ENCODE results near the gene PXK.

Gene PXK

DNA sequence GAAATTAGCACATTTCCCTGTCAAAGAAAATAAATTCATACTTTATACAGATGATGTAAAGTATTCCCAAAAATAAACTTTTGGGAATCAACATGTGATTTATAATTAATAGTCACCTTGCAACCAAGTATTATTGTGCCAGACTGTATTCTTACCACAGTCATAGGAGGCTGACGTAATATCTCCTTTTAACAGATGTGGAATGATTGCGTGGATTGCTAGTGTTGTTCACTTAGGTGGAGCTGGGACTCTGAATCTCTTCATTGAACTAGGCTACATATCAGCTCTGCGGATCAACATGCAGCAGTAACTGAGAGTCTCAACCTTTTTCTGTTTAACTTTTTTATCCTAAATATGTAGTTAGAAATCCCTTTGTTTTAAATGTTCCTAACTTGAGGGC lies 37.2 kb downstream of the PXK start:
- TF ChIP-seq POLR2A (IDR thresholded peaks at IDR 0.05; ENCODE audit: low read length) (no peak), GATA1 (IDR thresholded peaks at IDR 0.05; ENCODE audit: low read depth, low read length) (no peak)
- DNase-seq: no peak

DNA sequence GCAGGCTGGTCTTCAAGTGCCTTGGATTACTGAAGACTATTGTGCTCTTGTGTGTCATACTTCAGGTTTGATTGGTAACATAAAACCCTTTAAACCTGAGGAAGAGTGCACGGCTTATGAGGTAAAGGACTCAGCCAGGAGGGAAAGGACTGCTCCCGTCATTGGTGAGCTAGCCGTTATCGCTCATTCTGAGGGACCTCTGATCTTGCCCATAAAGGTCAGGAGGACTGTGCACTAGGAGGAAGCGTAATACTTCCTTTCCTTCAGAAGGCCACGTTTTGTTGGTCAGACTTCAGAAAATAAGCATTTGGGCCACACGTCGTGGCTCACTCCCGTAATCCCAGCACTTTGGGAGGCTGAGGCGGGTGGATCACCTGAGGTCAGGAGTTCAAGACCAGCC lies 37.7 kb downstream of the PXK start:
- DNase-seq: no peak
- no peak for TF ChIP-seq POLR2A (IDR thresholded peaks at IDR 0.05; ENCODE audit: low read length)

DNA sequence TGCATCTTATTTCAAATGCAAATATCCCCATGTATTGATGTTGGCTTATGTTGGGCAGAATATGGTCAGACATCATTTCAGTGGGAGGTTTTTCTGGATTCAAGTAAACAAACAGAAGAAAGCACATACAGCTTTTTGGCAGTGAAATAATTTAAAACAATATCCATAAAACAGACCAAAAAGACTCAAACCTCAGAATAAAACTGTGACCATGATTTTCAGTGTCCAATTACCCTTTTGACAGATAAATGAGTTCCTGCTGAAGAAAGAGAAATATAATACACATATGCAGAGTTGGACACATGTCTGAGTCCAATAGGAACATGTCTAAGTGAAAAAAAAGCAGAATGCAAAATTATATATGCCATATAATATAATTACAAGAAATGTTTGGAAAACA lies 39.1 kb downstream of the PXK start:
- TF ChIP-seq GATA1 (IDR thresholded peaks at IDR 0.05; ENCODE audit: low read depth, low read length) (no peak), POLR2A (IDR thresholded peaks at IDR 0.05; ENCODE audit: low read length) (no peak)
- no peak for DNase-seq

DNA sequence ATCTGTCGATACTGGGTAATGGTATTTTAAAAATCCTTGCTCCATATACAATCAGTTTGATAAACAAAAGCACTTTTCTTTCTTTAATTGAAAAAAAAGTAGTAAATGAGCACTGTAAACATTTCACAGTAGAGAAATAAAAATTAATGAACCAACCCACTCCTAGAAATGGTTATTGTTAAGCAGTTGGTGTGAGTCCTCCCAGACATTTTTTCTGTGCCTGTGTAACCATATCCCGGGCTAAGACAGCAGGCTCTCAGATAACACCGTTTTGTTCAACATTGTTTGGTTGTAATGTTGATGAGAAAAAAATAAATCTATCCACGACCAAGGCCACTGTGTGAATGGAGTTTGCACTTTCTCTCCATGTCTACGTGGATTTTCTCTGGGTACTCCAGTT lies 42.6 kb downstream of the PXK start:
- DNase-seq: no peak
- TF ChIP-seq GATA1 (IDR thresholded peaks at IDR 0.05; ENCODE audit: low read depth, low read length): no peak
- TF ChIP-seq POLR2A (IDR thresholded peaks at IDR 0.05; ENCODE audit: low read length): no peak

GRCh38 chr3:58377168-58377567 lies 44.5 kb downstream of the PXK start:
- no peak for DNase-seq
- TF ChIP-seq POLR2A (IDR thresholded peaks at IDR 0.05; ENCODE audit: low read length) (no peak), GATA1 (IDR thresholded peaks at IDR 0.05; ENCODE audit: low read depth, low read length) (no peak)

- TF ChIP-seq POLR2A (IDR thresholded peaks at IDR 0.05; ENCODE audit: low read length) (no peak), GATA1 (IDR thresholded peaks at IDR 0.05; ENCODE audit: low read depth, low read length) (no peak)
Measured at GRCh38 chr3:58377750-58378149, 45.1 kb downstream of the PXK start.

GRCh38 chr3:58379351-58380073 lies 46.8 kb downstream of the PXK start:
- DNase-seq: no peak

More at GRCh38 chr3:58377750-58378149, 45.1 kb downstream of the PXK start:
- no peak for DNase-seq

GRCh38 chr3:58383476-58383875 lies 50.8 kb downstream of the PXK start:
- no peak for DNase-seq
- TF ChIP-seq POLR2A (IDR thresholded peaks at IDR 0.05; ENCODE audit: low read length) (no peak), GATA1 (IDR thresholded peaks at IDR 0.05; ENCODE audit: low read depth, low read length) (no peak)

More at GRCh38 chr3:58379351-58380073, 46.8 kb downstream of the PXK start:
- TF ChIP-seq GATA1 (IDR thresholded peaks at IDR 0.05; ENCODE audit: low read depth, low read length) (no peak), POLR2A (IDR thresholded peaks at IDR 0.05; ENCODE audit: low read length) (no peak)

DNA sequence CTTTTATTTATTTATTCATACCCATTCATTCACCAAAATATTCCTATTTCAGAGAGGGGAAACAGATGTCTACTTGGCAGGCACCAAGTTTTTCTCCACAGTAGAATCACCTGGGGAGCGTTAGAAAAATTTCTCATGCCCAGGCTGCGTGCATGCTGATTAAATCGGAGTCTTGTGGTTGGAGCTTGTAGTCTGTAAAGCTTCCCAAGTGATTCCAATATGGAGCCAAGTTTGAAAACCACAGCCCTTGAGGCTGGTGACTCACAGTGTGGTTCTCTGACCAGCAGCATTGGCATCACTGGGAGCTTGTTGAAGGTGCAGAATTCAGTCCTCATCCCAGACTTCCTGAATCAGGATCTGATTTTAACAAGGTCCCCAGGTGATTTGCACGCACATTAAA lies 51.2 kb downstream of the PXK start:
- DNase-seq: no peak
- no peak for TF ChIP-seq POLR2A (IDR thresholded peaks at IDR 0.05; ENCODE audit: low read length)
- TF ChIP-seq GATA1 (IDR thresholded peaks at IDR 0.05; ENCODE audit: low read depth, low read length): no peak

DNA sequence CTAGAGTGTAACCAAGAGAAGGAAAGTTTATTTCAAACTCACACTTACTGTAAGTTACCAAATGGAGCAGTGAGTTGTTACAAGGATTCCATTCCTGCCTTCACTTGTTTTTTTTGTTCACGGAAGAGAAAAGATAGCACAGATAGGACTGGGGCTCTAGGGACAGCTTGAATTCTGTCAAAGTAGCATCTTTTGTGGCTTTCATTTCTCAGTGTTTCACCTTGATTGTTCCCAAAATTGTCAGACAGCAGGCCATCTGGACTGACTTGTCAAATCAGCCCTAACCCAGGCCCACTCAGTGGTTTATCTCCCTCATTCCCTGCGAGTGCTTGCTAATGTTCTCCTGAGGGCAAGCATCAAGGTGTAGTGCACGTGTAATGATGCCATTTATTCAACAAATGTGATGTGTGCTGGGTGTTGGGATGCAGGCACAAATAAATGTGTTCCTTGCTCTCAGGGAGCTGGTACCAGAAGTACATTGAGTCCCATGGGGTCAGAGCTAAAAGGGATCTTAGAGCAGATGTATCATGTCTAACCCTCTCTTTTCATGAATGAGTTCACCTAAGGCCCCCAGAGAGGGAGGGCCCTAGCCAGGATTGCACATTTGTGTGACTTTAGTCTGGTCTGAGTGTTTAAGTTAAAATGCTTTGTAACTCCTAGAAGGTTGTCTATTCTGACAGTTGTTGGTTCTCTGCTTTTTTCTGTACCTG lies 51.8 kb downstream of the PXK start:
- TF ChIP-seq POLR2A (IDR thresholded peaks at IDR 0.05; ENCODE audit: low read length): no peak
- no peak for TF ChIP-seq GATA1 (IDR thresholded peaks at IDR 0.05; ENCODE audit: low read depth, low read length)

GRCh38 chr3:58386626-58387365 lies 54.1 kb downstream of the PXK start:
- TF ChIP-seq POLR2A (IDR thresholded peaks at IDR 0.05; ENCODE audit: low read length) (no peak), GATA1 (IDR thresholded peaks at IDR 0.05; ENCODE audit: low read depth, low read length) (no peak)
- DNase-seq: no peak

More for the DNA sequence above, 51.8 kb downstream of the PXK start:
- DNase-seq: no peak

DNA sequence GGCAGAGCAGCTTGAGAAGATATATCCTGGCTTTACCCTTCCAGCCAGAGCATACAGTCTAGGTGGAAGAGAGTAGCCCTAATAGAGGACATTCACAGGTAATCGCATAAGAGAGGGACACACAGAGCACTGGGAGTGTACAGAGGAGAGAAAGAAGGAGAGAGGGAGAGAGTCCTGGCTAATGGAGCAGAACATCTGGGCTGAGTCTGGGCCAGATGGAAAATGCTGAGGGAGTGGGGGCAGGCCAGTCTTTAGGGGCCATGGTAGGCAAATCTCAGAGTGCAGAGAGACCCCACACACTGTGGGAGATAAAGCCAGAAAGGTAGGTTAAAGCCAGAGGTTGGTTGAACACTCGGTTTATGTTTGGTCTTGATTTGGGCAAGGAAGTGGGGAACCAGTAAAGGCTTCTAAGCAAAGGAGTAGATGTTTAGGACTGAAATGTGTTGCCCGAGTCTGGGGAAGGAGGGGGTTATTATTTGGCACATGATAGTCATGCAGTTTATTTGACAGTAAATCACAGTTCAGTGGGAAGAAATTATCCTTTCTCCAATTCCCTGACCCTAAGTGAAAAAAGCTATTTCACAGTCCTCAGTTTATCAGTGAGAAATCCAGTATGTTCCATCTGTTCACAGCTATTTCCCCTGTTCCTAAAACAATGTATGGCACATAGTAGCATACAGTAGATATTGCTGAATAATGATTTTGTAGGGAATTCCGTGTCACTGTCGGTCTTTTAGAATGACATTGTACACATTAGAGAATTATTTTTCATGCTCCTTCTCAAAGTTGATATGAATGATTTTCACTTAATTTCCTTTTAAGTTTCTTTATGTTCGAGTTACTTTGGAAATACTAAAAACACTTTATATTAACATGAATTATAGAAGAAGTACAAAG lies 55.2 kb downstream of the PXK start:
- TF ChIP-seq GATA1 (IDR thresholded peaks at IDR 0.05; ENCODE audit: low read depth, low read length) (no peak), POLR2A (IDR thresholded peaks at IDR 0.05; ENCODE audit: low read length) (no peak)
- DNase-seq: no peak

DNA sequence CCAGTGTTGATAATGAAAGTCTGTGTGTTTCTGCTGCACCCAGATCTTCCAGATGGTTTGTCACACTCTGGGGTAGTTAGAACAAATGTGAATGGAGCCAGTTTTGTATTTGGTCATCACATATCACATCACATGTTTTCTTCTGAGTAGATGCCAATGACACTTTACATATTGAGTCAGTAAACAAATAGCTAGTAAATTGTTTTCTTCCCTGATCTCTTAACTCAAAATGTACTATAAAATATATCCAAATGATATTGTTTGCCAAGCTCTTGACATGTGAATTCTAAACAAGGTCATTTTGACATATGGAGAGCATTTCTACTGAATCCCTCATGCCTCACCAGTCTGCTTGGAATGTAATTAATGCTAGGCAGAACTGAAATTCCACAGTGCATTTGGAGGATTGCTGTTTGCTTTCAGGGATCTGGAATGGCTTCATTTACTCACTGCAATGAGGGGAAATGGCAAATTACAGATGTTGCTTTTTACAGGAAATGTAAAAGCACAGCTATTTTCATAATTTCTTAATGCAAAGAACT lies 55.9 kb downstream of the PXK start:
- DNase-seq: no peak
- TF ChIP-seq POLR2A (IDR thresholded peaks at IDR 0.05; ENCODE audit: low read length) (no peak), GATA1 (IDR thresholded peaks at IDR 0.05; ENCODE audit: low read depth, low read length) (no peak)

All from erythroblast (primary cell).